Ecto neural progenitor cell (in vitro differentiated cells): ENCODE results near the gene NUP210.
A peak's percentile ranks its signal among the peaks of the same experiment; 100 is the strongest.
"Not testable (repeated sequence)": the region's sequence is repeated elsewhere in the genome, so short reads cannot be mapped to it uniquely, and the experiment has no call there.

ENCODE experiments used
- DNase-seq: peaks from one replicate; pipeline ENCODE4 v3.0.0-alpha.2; 2018; ENCODE audit warnings: low spot score

The NUP210 gene

GRCh38 chr3:13420045-13420830 is at the start of gene NUP210:
Gene NUP210, minus strand, starts transcription at chr3:13420322. Its CDS starts 96 bp downstream, at chr3:13420226.
- peak; percentile 77 for DNase-seq

- DNase-seq, result no peak
These were observed 46.7 kb upstream of the NUP210 start for GRCh38 chr3:13466781-13467180.

GRCh38 chr3:13465236-13465873 is 45.2 kb upstream of the NUP210 start:
- no peak for DNase-seq

- DNase-seq, result no peak
These were observed 43.7 kb upstream of the NUP210 start for GRCh38 chr3:13463618-13464400.

GRCh38 chr3:13462822-13463221 is 42.7 kb upstream of the NUP210 start:
- no peak for DNase-seq

- DNase-seq, result no peak
These were observed 42.1 kb upstream of the NUP210 start for GRCh38 chr3:13462125-13462629.

- peak; percentile 89 for DNase-seq
These were observed 41.3 kb upstream of the NUP210 start for GRCh38 chr3:13461169-13462124.

GRCh38 chr3:13460341-13460736 is 40.2 kb upstream of the NUP210 start:
- no peak for DNase-seq

- no peak for DNase-seq
These were observed 39.7 kb upstream of the NUP210 start for GRCh38 chr3:13459605-13460340.

- DNase-seq, result no peak
These were observed 37.5 kb upstream of the NUP210 start for GRCh38 chr3:13457593-13457992.

GRCh38 chr3:13455644-13456043 is 35.5 kb upstream of the NUP210 start:
- no peak for DNase-seq

GRCh38 chr3:13452490-13453335 is 32.6 kb upstream of the NUP210 start:
- DNase-seq, result no peak

- no peak for DNase-seq
These were observed 31.2 kb upstream of the NUP210 start for GRCh38 chr3:13451301-13451673.

- DNase-seq, result not testable (repeated sequence)
These were observed 22.8 kb upstream of the NUP210 start for GRCh38 chr3:13442882-13443281.

GRCh38 chr3:13440204-13440817 is 20.2 kb upstream of the NUP210 start:
- no peak for DNase-seq

GRCh38 chr3:13436213-13436612 is 16.1 kb upstream of the NUP210 start:
- DNase-seq, result not testable (repeated sequence)

GRCh38 chr3:13433912-13434311 is 13.8 kb upstream of the NUP210 start:
- DNase-seq, result no peak

GRCh38 chr3:13432093-13432492 is 12.0 kb upstream of the NUP210 start:
- DNase-seq, result no peak

- not testable (repeated sequence) for DNase-seq
These were observed 10.3 kb upstream of the NUP210 start for GRCh38 chr3:13430411-13430875.
